Measurements from ENCODE around the gene EIF4G3.
"Not testable (repeated sequence)": the region's sequence is repeated elsewhere in the genome, so short reads cannot be mapped to it uniquely, and the experiment has no call there.

EIF4G3 gene

DNA sequence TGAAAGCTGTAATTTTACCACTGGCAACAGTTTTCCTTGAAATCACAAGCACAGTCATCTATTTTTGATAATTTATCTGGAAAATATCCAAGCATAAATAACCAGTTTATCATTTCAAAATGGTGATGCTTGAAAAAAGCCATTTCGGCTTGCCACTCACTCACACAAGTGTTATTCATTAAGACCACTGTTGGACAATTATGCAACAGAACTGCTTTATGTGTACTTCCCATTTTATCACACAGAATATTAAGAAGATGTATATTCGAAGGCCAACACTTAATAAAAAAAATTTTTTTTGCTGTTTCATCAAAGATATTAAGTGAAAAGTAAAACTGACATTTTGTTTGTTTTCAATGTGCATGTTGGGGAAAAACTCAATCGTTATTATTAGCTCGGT, 62.3 kb downstream of the EIF4G3 start:
- no peak for DNase-seq (ENCODE audit: low read depth in 1 of 2, low spot score in 1 of 2)

- DNase-seq (ENCODE audit: low read depth in 1 of 2, low spot score in 1 of 2): no peak
Observed at GRCh38 chr1:21110163-21110562, 66.5 kb downstream of the EIF4G3 start.

DNA sequence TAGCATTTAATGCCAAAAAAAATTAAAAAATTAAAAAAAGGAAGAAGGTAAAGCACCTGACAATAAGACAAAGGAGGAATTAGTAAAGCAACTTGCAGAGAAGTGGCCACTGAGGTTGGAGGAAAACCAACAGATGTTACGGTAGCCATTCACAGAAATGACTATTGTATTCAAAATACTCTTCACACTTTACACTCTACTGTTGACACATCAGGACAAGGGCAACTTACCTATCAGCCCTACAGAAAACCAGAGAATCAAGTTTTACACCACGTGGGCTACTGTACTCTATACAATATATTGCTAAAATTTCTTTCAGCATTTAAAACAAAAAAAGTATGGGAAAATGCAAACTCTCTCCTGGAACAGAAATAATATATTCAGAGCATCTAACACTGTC, 70.0 kb downstream of the EIF4G3 start:
- no peak for DNase-seq (ENCODE audit: low read depth in 1 of 2, low spot score in 1 of 2)

- no peak for DNase-seq (ENCODE audit: low read depth in 1 of 2, low spot score in 1 of 2)
Observed at GRCh38 chr1:21106238-21106637, 70.5 kb downstream of the EIF4G3 start.

GRCh38 chr1:21105807-21106206, 70.9 kb downstream of the EIF4G3 start:
- no peak for DNase-seq (ENCODE audit: low read depth in 1 of 2, low spot score in 1 of 2)

DNA sequence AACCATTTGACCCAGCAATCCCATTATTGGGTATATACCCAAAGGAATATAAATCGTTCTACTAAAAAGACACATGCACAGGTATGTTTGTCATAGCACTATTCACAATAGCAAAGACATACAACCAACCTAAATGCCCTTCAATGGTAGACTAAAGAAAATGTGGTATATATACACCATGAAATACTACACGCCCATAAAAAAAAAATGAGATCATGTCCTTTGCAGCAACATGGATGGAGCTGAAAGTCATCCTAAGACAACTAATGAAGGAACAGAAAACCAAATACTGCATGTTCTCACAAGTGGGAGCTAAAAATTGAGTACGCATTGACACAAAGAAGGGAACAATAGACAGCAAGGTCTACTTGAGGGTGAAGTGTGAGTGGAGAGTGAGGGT, 72.0 kb downstream of the EIF4G3 start:
- DNase-seq (ENCODE audit: low read depth in 1 of 2, low spot score in 1 of 2): no peak

DNA sequence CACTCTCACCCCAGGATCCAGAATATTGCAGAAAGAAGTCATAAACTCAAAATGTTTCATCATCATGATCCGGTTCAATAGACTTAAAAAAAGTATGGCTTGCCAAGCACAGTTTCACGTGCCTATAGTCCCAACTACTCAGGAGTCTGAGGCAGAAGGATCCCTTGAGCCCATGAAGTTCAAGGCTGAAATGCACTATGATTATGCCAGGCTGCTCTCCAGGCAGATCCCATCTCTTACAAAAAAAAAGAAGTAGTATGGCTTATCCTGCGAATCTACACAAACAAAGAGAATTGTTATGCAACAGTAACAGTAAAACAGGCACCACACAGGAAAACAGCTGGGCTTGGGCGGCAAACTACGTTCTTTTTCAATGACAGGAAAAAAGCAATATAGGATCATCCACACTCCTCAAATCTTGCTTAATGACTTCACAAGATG, 76.2 kb downstream of the EIF4G3 start:
- DNase-seq (ENCODE audit: low read depth in 1 of 2, low spot score in 1 of 2): no peak

DNA sequence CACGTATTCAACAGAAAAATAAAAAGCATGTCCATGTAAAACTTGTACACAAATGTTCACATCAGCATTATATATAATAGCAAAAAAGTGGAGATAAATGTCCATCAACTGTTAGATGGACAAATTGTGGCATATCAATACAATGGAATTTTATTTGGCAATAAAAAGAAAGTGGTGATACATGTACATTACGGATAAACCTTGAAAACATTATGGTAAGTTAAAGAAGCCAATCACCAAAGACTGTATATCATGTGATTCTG, 76.9 kb downstream of the EIF4G3 start:
- DNase-seq (ENCODE audit: low read depth in 1 of 2, low spot score in 1 of 2): no peak

GRCh38 chr1:21099034-21099868, 77.4 kb downstream of the EIF4G3 start:
- DNase-seq (ENCODE audit: low read depth in 1 of 2, low spot score in 1 of 2): no peak

DNA sequence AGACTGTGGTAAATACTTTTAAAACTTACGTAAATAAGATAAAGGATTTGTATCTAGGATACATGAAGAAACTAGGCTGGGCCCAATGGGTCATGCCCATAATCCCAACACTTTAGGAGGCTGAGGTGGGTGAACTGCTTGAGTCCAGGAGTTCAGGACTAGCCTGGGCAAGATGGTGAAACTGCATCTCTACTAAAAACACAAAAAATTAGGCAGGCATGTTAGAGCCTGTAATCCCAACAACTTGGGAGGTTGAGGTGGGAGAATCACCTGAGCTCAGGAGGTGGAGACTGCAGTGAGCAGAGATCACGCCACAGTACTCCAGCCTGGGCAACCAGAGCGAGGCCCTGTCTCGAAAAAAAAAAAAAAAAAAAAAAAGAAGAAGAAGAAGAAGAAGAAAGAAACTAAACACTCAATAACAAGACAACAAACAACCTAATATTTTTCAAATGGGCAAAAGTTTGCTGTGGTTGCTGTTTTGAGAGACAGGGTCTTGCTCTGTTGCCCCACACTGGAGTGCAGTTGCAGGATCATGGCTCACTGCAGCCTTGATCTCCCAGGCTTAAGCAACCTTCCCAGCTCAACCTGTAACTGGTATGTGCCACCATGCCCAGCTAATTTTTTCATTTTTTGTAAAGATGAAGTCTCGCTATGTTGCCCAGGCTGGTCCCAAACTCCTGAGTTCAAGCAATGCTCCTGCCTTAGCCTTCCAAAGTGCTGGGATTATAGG, 78.3 kb downstream of the EIF4G3 start:
- no peak for DNase-seq (ENCODE audit: low read depth in 1 of 2, low spot score in 1 of 2)

GRCh38 chr1:21097729-21098128, 79.0 kb downstream of the EIF4G3 start:
- DNase-seq (ENCODE audit: low read depth in 1 of 2, low spot score in 1 of 2): no peak

DNA sequence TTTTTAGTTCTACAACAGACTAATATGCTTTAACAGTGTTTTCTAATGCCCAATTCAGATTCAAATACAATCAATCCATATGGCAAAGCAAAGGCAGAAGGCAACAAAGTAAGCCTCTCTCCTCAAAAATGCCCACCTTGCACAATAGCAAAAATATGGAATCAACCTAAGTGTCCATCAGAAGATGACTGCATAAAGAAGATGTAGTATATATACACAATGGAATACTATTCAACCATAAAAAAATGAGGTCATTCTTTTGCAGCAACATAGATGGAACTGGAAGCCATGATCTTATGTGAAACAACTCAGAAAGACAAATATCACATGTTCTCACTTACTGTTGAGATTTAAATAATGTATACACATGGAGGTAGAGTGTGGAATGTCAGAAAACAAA, 80.7 kb downstream of the EIF4G3 start:
- no peak for DNase-seq (ENCODE audit: low read depth in 1 of 2, low spot score in 1 of 2)

DNA sequence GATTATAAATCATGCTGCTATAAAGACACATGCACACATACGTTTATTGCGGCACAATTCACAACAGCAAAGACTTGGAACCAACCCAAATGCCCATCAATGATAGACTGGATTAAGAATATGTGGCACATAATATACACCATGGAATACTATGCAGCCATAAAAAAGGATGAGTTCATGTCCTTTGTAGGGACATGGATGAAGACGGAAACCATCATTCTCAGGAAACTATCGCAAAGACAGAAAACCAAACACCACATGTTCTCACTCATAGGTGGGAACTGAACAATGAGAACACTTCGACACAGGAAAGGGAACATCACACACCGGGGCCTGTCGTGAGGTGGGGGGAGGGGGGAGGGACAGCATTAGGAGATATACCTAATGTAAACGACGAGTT, 82.4 kb downstream of the EIF4G3 start:
- not testable (repeated sequence) for DNase-seq (ENCODE audit: low read depth in 1 of 2, low spot score in 1 of 2)

DNA sequence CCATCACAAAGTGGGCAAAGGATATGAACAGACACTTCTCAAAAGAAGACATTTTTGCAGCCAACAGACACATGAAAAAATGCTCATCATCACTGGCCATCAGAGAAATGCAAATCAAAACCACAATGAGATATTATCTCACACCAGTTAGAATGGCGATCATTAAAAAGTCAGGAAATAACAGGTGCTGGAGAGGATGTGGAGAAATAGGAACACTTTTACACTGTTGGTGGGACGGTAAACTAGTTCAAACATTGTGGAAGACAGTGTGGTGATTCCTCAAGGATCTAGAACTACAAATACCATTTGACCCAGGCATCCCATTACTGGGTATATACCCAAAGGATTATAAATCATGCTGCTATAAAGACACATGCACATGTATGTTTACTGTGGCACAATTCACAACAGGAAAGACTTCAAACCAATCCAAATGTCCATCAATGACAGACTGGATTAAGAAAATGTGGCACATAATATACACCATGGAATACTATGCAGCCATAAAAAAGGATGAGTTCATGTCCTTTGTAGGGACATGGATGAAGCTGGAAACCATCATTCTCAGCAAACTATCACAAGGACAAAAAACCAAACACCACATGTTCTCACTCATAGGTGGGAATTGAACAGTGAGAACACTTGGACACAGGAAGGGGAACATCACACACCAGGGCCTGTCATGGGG, 83.3 kb downstream of the EIF4G3 start:
- not testable (repeated sequence) for DNase-seq (ENCODE audit: low read depth in 1 of 2, low spot score in 1 of 2)

GRCh38 chr1:21092545-21092944, 84.2 kb downstream of the EIF4G3 start:
- DNase-seq (ENCODE audit: low read depth in 1 of 2, low spot score in 1 of 2): not testable (repeated sequence)

GRCh38 chr1:21091053-21091690, 85.5 kb downstream of the EIF4G3 start:
- DNase-seq (ENCODE audit: low read depth in 1 of 2, low spot score in 1 of 2): not testable (repeated sequence)

GRCh38 chr1:21090463-21090862, 86.2 kb downstream of the EIF4G3 start:
- DNase-seq (ENCODE audit: low read depth in 1 of 2, low spot score in 1 of 2): no peak

GRCh38 chr1:21089731-21090130, 87.0 kb downstream of the EIF4G3 start:
- DNase-seq (ENCODE audit: low read depth in 1 of 2, low spot score in 1 of 2): no peak

GRCh38 chr1:21089299-21089698, 87.4 kb downstream of the EIF4G3 start:
- no peak for DNase-seq (ENCODE audit: low read depth in 1 of 2, low spot score in 1 of 2)

- DNase-seq (ENCODE audit: low read depth in 1 of 2, low spot score in 1 of 2): peak in 1 of 2 donors; percentile 9
Observed at GRCh38 chr1:21084111-21084810, 92.4 kb downstream of the EIF4G3 start.

DNA sequence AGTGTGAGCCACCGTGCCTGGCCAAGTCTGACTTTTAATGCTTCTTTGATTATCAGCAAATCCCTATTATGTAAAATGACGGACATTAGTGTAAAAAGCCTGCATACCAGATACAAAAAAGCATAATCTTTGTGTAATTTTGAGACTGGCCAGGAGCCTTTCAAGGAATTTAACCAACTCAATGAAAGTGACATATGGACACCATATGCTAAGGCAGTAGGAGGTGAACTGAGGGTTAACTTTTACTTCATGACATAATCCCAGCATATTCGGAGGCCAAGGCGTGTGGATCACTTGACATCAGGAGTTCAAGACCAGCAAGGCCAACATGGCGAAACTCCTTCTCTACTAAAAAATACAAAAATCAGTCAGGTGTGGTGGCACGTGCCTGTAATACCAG, 94.6 kb downstream of the EIF4G3 start:
- DNase-seq (ENCODE audit: low read depth in 1 of 2, low spot score in 1 of 2): no peak
